Transverse colon (tissue), 4 donors: ENCODE measurements around the gene DRAM2. TPM values are rescaled to one million over a fixed set of nuclear protein-coding genes. Genes with fewer than 3 reads are reported as not detected.
A peak's percentile ranks its signal among the peaks of the same experiment; 100 is the strongest.
"Not testable (repeated sequence)": the region's sequence is repeated elsewhere in the genome, so short reads cannot be mapped to it uniquely, and the experiment has no call there.

ENCODE experiments used
- DNase-seq: peaks from one replicate; pipeline ENCODE4 v3.0.0-alpha.2; 2019
- H3K27ac ChIP-seq, 4 donors: fragments of 200-600 bp; sonication (generic); 2 replicates each; pipeline ENCODE4 v1.5.1; 2016 to 2018; ENCODE audit warnings: inconsistent platforms in 4 of 4
- H3K27me3 ChIP-seq: fragments of 200-600 bp; sonication (generic); 2 replicates; pipeline ENCODE4 v1.5.1; 2017; ENCODE audit warnings: inconsistent platforms
- H3K36me3 ChIP-seq, 4 donors: fragments of 200-600 bp; sonication (generic); 2 replicates each; pipeline ENCODE4 v1.5.1; 2017 to 2019; ENCODE audit warnings: inconsistent platforms in 4 of 4
- H3K4me1 ChIP-seq, 4 donors: fragments of 200-600 bp; sonication (generic); 2 replicates each; pipeline ENCODE4 v1.5.1; 2017 to 2020; ENCODE audit warnings: inconsistent platforms in 4 of 4
- H3K4me3 ChIP-seq, 4 donors: fragments of 200-600 bp; sonication (generic); 1 replicate in 1 of 4; 2 replicates in 3 of 4; pipeline versions ENCODE4 v1.5.1 to v1.6.1; 2017 to 2019; ENCODE audit warnings: inconsistent platforms in 4 of 4
- H3K9me3 ChIP-seq, 2 donors: fragments of 200-600 bp; sonication (generic); 2 replicates each; pipeline ENCODE4 v1.5.1; 2017 to 2019; ENCODE audit warnings: inconsistent platforms in 2 of 2
- CTCF ChIP-seq, 5 experiments: fragments of 200-600 bp in 3 of 5; fragments of 450-650 bp in 2 of 5; sonication (generic) in 3 of 5; IDR thresholded peaks; 1 replicate in 2 of 5; 2 replicates in 3 of 5; pipeline ENCODE4 v1.5.1; 2016 to 2017; ENCODE audit warnings: antibody characterized with exemption in 5 of 5, inconsistent platforms in 3 of 5, mild to moderate bottlenecking in 2 of 5, moderate library complexity in 1 of 5
- EP300 ChIP-seq: sonication (generic); formaldehyde crosslinking; IDR thresholded peaks from one replicate; pipeline ENCODE4 v1.6.1; 2017; ENCODE audit warnings: antibody characterized with exemption, low read depth
- POLR2A ChIP-seq: fragments of 450-650 bp; IDR thresholded peaks from one replicate; pipeline ENCODE4 v1.6.1; 2016; ENCODE audit warnings: antibody characterized with exemption, mild to moderate bottlenecking, moderate library complexity
- POLR2AphosphoS5 ChIP-seq, 3 donors: sonication (generic); formaldehyde crosslinking; IDR thresholded peaks; one replicate each; pipeline ENCODE4 v1.6.1; 2016; ENCODE audit warnings: antibody characterized with exemption in 3 of 3
- WGBS, 2 donors: methylation state at CpG; one replicate each; pipeline ENCODE4 v1.1.5; 2018; ENCODE audit warnings: low coverage in 1 of 2; 5-methylcytosine and 5-hydroxymethylcytosine counted together
- in situ Hi-C, 4 donors: fragments of 200-750 bp; cut with MboI; loops; one replicate each; pipeline versions ENCODE4 v1.15.0 to v1.15.1; 2017; ENCODE audit warnings: low sequenced_read_pairs in 3 of 4, low pct_ligation_motif_present in 1 of 4, low pct_unique_long_range_greater_than_20kb in 1 of 4
- intact Hi-C: fragments of 100-400 bp; cut with DNase I; formaldehyde crosslinking; loops from one replicate; pipeline ENCODE4 v1.15.1; 2023; ENCODE audit warnings: low total_unique reads
- total RNA-seq, 4 donors: library from RNA; depleted of rRNA; stranded (reverse); fragments of >200 nt; gene quantifications; one replicate each; pipeline ENCODE4 v1.1.0, GENCODE V29; 2016

The DRAM2 gene
- total RNA-seq, 4 donors from 2014 or later, result 36.2 to 116 (median 81.7) TPM

GRCh38 chr1:111104981-111105380 is 34.9 kb downstream of the DRAM2 start:
- Histone ChIP-seq H3K36me3 (no peaks in the 10 kb centered on the region), H3K4me1 (no peaks in the 10 kb centered on the region), H3K27ac (no peak overlapping the region), H3K4me3 (no peak overlapping the region), H3K9me3 (peaks cover 15 to 18% of the 10 kb centered on the region in 2 donors), H3K27me3 (no peaks in the 10 kb centered on the region)
- TF ChIP-seq POLR2A (no peak), CTCF (IDR thresholded peaks at IDR 0.05) (no peak), POLR2AphosphoS5 (IDR thresholded peaks at IDR 0.05) (no peak), EP300 (no peak)
- in situ Hi-C loops, result no loop called here
- no peak for DNase-seq
- WGBS, 2 donors, result 65 to 76% methylated on average over 2 of the region's 2 CpGs
- intact Hi-C loops, result no loop called here

GRCh38 chr1:111101854-111102642 is 37.8 kb downstream of the DRAM2 start:
- Histone ChIP-seq H3K27me3 (no peaks in the 10 kb centered on the region), H3K4me1 (no peaks in the 10 kb centered on the region), H3K36me3 (no peaks in the 10 kb centered on the region), H3K27ac (peak overlapping the region in 2 of 4 donors; percentile 6 to 21), H3K9me3 (no peaks in the 10 kb centered on the region), H3K4me3 (no peak overlapping the region)
- peak; percentile 56 for DNase-seq
- 58 to 77% methylated on average over 3 to 5 of the region's 5 CpGs for WGBS, 2 donors
- in situ Hi-C loops (no loop called here), intact Hi-C loops (no loop called here)
- TF ChIP-seq EP300 (no peak), POLR2A (no peak), CTCF (IDR thresholded peaks at IDR 0.05) (no peak), POLR2AphosphoS5 (IDR thresholded peaks at IDR 0.05) (no peak)

DNA sequence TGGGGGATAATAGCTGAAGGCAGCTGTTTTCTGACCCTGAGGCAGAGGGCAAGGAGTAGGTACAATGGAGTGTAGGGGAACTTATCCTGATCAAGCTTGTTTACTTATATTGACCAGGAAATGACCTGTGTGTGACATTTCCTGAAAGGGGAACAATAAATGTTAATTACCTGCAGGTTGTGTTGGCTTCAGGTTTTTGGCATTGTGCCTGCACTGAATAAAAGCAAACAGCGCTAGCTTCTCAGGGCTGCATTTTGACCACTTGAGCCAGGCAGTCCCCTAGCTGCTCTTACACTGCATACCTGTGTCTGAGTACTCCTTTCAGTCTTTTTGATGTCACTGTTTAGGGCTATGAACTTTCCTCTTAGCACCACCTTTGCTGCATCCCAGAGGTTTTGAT is 40.6 kb downstream of the DRAM2 start:
- WGBS, 2 donors, result 40 to 80% methylated on average over 1 of the region's 1 CpG
- DNase-seq, result peak; percentile 38
- TF ChIP-seq EP300, result no peak
- no peak for TF ChIP-seq CTCF (IDR thresholded peaks at IDR 0.05)
- no peak for TF ChIP-seq POLR2AphosphoS5 (IDR thresholded peaks at IDR 0.05)
- no peak for TF ChIP-seq POLR2A
- H3K27ac ChIP-seq, result peak overlapping the region in 1 of 4 donors; percentile 11
- in situ Hi-C loops (no loop called here), intact Hi-C loops (no loop called here)
- H3K36me3 ChIP-seq, result no peaks in the 10 kb centered on the region
- no peak overlapping the region for H3K4me3 ChIP-seq
- no peaks in the 10 kb centered on the region for H3K9me3 ChIP-seq
- no peaks in the 10 kb centered on the region for H3K4me1 ChIP-seq
- H3K27me3 ChIP-seq, result no peaks in the 10 kb centered on the region

DNA sequence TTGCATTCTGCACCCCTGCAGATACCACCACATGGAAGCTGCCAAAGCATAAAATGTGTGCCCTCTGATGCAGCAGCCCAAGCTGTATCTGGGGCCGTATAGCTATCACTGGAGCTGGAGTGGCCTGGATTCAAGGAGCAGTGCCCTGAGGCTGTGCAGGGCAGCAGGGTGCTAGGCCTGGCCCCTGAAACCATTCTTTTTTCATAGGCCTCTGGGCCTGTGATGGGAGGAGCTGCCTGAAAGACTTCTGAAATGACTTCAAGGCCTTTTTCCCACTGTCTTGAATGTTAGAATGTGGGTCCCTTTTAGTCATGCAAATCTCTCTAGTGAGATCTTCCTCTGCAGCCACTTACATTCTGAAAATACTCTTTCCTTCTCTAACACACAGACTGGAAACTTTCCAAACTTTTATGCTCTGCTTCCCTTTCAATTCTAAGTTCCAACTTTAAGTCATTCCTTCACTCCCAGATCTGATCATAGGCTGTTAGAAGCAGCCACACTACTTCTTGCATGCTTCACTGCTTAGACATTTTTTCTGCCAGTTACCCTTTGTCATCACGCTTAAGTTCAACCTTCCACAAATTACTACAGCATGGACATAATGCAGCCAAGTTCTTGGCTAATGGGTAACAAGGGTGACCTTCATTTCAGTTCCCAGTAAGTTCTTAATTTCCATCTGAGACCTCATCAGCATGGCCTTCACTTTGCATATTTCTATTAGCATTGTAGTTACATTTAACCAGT is 42.4 kb downstream of the DRAM2 start:
- no peaks in the 10 kb centered on the region for H3K4me1 ChIP-seq
- DNase-seq, result no peak
- 71 to 80% methylated on average over 1 to 2 of the region's 2 CpGs for WGBS, 2 donors
- intact Hi-C loops, result no loop called here
- in situ Hi-C loops, result no loop called here
- no peak overlapping the region for H3K27ac ChIP-seq
- no peaks in the 10 kb centered on the region for H3K27me3 ChIP-seq
- TF ChIP-seq POLR2A (no peak), POLR2AphosphoS5 (IDR thresholded peaks at IDR 0.05) (no peak), EP300 (no peak)
- H3K36me3 ChIP-seq, result no peaks in the 10 kb centered on the region
- no peak overlapping the region for H3K4me3 ChIP-seq
- H3K9me3 ChIP-seq, result no peaks in the 10 kb centered on the region

DNA sequence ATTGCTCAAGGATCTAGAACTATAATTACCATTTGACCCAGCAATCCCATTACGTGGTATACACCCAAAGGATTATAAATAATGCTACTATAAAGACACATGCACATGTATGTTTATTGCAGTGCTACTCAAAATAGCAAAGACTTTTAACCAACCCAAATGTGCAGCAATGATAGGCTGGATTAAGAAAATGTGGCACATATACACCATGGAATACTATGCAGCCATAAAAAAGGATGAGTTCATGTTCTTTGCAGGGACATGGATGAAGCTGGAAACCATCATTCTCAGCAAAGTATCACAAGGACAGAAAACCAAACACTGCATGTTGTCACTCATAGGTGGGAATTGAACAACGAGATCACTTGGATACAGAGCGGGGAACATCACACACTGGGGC is 44.5 kb downstream of the DRAM2 start:
- H3K27ac ChIP-seq, H3K4me3 ChIP-seq, H3K36me3 ChIP-seq, intact Hi-C loops, H3K4me1 ChIP-seq, H3K9me3 ChIP-seq, DNase-seq, in situ Hi-C loops, H3K27me3 ChIP-seq: not testable (repeated sequence)
- WGBS, 2 donors, result 91 to 100% methylated on average over 2 to 3 of the region's 3 CpGs
